GM12872 (cell line): ENCODE measurements around the gene MTREX.

Experiments used
- CTCF ChIP-seq: IDR thresholded peaks from 3 replicates; pipeline ENCODE4 v1.5.1; 2011; ENCODE audit warnings: low read depth, mild to moderate bottlenecking, low read length, moderate library complexity; ENCODE audit not compliant: insufficient read depth

The MTREX gene

DNA sequence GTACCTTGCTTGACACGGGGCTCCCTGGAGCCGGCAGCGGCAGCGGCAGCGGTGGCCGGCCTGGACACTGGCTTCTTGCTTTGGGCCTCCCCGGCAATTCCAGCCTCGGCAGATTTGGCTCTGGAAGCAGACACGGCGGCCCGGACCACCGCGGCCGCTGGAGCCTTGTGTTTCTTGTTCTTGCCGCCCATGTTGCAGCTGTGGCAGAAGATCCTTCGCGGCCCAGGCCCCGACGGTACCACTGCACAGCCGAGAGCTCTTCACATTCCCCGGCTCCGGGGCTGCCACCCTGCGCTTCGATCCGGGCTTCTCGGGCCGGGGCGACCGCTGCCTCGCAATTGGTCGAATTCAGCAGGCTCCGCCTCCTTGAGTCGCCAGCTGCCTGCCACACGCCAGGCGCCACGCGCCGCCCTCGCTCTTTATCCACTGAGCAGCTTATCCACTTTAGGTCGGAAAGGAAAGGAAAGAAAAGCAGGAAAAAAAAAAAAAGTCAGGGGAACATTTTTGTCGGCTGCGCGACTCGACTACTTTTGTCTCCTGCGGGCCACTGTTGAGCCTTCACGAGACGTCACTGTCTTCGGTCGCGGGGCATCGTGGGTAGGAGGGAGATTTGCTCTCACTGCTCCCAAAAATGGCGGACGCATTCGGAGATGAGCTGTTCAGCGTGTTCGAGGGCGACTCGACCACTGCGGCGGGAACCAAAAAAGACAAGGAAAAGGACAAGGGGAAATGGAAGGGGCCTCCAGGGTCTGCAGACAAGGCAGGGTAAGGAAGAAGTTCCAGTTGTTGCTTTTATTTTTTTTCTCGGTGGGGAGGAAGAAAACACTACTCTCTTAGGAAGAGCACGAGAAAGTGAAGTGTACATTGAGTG lies at the start of gene MTREX, which contains the start of gene DHX29:
TSS of gene MTREX (plus strand) at position 607 of the 871 bp plus-strand sequence. CDS start at position 632, 25 bp downstream.
TSS of gene DHX29 (minus strand) at position 312 of the 871 bp plus-strand sequence. CDS start at position 191, 121 bp downstream.
- no peak for TF ChIP-seq CTCF

DNA sequence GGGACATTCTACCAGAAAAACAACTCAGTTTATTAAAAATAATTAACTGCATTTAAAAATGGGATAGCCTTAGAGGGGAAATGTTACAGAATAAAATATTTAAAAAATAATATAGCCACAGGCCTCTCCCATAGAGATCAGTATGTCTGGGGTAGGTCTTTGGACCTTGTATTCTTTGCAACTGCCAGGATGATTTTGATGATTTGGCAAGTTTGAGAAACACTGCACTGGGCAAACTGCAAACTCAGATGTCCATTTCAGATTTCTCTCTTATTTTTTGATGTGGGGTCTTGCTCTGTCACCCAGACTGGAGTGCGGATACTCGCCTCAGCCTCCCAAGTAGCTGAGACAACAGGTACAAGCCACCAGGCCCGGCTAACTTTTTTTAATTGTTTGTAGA lies 49.5 kb upstream of the MTREX start:
- no peak for TF ChIP-seq CTCF

- no peak for TF ChIP-seq CTCF
Measured at GRCh38 chr5:55276771-55277170, 31.0 kb upstream of the MTREX start.

DNA sequence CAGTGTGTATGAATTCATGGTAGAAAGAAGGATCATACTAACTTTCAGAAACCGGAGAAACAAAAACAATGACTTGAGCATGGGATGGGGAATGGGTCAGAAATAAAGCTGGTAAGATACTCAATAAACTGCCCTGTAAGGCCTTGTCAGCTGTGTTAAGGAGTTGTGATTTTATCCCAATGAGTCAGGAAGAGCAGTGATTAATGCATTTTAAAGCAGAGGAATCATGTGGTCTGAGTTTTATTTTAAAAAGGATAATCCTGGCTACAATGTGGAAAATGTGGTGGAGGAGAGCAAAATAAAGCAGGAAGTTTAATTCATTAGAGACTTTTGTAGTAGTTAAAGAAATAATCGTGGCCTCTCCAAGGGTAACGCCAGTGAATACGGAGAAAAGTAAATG lies 29.0 kb upstream of the MTREX start:
- TF ChIP-seq CTCF = no peak

- no peak for TF ChIP-seq CTCF
Measured at GRCh38 chr5:55286411-55286933, 21.3 kb upstream of the MTREX start.

DNA sequence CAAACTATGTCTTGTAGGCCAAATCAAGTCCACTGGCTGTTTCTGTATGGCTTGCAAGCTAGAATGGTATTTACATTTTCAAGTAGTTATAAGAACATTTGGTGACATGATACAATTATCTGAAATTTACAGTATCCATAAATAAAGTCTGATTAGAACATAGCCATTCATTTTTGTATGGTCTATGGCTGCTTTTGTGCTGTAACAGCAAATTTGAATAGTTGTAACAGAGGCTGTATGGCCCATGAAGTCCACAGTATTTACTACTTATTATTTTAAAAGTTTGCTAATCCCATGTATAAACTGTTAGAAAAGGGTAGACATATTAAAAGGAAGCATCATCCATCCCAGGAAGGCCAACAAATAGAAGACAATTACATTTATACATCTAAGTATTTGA lies 18.0 kb upstream of the MTREX start:
- TF ChIP-seq CTCF = no peak

GRCh38 chr5:55290991-55291390 lies 16.8 kb upstream of the MTREX start:
- no peak for TF ChIP-seq CTCF
